Adipocyte (in vitro differentiated cells): Measurements from ENCODE around the gene TMEM8B.
A peak's percentile ranks its signal among the peaks of the same experiment; 100 is the strongest.

ENCODE experiments used
- DNase-seq: peaks from one replicate; pipeline ENCODE4 v3.0.0-alpha.2; 2015; ENCODE audit warnings: low read depth
- H3K27me3 ChIP-seq: replicated peaks from 2 replicates; pipeline ENCODE4 v1.7.0; 2013; ENCODE audit warnings: mild to moderate bottlenecking, low read length, moderate library complexity; ENCODE audit not compliant: control insufficient read depth, insufficient read depth
- H3K36me3 ChIP-seq: 2 replicates; pipeline ENCODE4 v1.7.0; 2013; ENCODE audit warnings: low read length, mild to moderate bottlenecking, moderate library complexity; ENCODE audit not compliant: control insufficient read depth, insufficient read depth, severe bottlenecking
- H3K4me1 ChIP-seq: 2 replicates; pipeline ENCODE4 v1.7.0; 2013; ENCODE audit warnings: mild to moderate bottlenecking, low read length, moderate library complexity; ENCODE audit not compliant: control insufficient read depth, insufficient read depth
- H3K4me3 ChIP-seq: 2 replicates; pipeline ENCODE4 v1.7.0; 2013; ENCODE audit warnings: mild to moderate bottlenecking, low read length, moderate library complexity
- H3K9ac ChIP-seq: 2 replicates; pipeline ENCODE4 v1.7.0; 2013; ENCODE audit warnings: mild to moderate bottlenecking, low read length, moderate library complexity
- H3K9me3 ChIP-seq: 2 replicates; pipeline ENCODE4 v1.7.0; 2013; ENCODE audit warnings: mild to moderate bottlenecking, low read length, moderate library complexity; ENCODE audit not compliant: control insufficient read depth

Gene TMEM8B, protein sequence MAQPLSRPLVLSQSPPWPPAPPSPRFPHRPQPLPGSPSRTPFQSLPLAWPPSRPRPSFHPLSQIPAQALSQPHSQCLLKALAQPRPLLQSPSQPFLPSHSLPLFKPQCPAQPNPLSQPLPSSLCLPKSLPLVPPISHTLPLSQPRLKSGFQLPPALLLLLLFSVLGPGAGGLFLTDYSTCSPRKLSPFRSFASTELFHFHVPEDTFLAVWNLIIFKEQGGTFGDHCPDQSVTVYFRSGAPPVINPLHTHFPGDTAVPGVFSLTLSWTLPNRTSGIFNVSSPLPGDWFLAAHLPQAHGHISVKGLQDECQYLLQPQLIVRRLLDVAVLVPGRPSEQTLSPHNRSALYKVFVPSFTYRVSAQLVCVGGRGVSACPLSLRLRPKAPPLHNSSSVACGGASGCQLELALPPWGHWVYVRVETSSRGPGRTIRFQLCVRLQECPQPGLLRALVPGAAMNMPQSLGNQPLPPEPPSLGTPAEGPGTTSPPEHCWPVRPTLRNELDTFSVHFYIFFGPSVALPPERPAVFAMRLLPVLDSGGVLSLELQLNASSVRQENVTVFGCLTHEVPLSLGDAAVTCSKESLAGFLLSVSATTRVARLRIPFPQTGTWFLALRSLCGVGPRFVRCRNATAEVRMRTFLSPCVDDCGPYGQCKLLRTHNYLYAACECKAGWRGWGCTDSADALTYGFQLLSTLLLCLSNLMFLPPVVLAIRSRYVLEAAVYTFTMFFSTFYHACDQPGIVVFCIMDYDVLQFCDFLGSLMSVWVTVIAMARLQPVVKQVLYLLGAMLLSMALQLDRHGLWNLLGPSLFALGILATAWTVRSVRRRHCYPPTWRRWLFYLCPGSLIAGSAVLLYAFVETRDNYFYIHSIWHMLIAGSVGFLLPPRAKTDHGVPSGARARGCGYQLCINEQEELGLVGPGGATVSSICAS

DNA sequence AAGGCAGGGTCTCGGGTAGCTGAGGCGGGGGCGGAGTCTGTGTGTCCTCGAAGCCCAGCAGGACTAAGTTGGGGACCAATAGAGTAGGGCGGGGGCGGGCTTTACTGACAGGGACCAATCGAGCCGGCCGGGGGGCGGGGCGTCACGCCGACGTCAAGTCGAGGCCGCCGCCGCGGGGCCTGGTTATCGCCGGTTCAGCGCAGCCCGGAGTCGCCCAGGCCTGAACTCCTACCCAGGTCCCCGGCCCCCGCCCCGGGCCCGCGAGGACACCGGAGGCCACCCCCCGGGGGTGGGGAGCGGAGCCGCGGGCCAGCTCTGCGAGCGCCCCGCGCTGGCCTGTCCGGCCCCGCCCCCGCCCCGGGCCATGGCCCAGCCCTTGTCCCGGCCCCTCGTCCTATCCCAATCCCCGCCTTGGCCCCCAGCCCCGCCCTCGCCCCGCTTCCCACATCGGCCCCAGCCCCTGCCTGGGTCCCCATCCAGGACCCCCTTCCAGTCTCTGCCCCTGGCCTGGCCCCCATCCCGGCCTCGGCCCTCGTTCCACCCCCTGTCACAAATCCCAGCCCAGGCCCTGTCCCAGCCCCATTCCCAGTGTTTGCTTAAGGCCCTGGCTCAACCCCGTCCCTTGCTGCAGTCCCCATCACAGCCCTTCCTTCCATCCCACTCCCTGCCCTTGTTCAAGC, at the start of gene TMEM8B:
Gene TMEM8B, plus strand, starts transcription at position 145 of the 680 bp plus-strand sequence. Its CDS starts 220 bp downstream, at position 365.
- DNase-seq, result peak; percentile 99
- H3K4me3 ChIP-seq, result peak within 1 kb of the TSS; percentile 90
- H3K36me3 ChIP-seq, result no peaks in the 10 kb centered on the region
- no peaks in the 10 kb centered on the region for H3K27me3 ChIP-seq
- peak within 1 kb of the TSS; percentile 92 for H3K9ac ChIP-seq
- H3K4me1 ChIP-seq, result peaks cover 43% of the 10 kb centered on the region
- H3K9me3 ChIP-seq, result no peaks in the 10 kb centered on the region

- Histone ChIP-seq H3K27me3 (peaks cover 16% of the 10 kb centered on the region), H3K9ac (no peak overlapping the region), H3K4me3 (no peak overlapping the region), H3K9me3 (no peaks in the 10 kb centered on the region), H3K4me1 (no peaks in the 10 kb centered on the region), H3K36me3 (no peaks in the 10 kb centered on the region)
- no peak for DNase-seq
Observed at GRCh38 chr9:35781066-35781465, 48.0 kb upstream of the TMEM8B start.

- Histone ChIP-seq H3K27me3 (peaks cover 16% of the 10 kb centered on the region), H3K4me3 (no peak overlapping the region), H3K9me3 (no peaks in the 10 kb centered on the region), H3K4me1 (no peaks in the 10 kb centered on the region), H3K9ac (no peak overlapping the region), H3K36me3 (no peaks in the 10 kb centered on the region)
- no peak for DNase-seq
Observed at GRCh38 chr9:35783418-35783817, 45.6 kb upstream of the TMEM8B start.

DNA sequence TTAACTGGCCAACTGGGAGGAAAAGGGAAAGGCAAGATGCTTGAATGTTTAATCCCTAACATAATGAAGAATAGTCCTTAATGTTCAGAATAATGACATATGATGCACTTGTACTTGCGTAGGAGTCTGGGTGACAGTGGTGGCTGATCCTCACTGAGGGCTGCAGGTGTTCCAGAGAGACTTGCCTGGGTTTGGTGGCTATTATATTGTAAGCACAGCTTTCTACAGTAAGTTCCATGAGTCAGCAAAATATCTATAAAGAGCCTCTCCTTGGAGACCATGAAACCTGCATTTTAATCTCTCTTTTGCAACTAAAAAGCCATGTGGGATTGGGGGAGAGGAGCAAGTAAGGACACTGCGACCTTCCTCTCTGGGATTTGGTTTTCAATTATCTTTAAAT, 39.5 kb upstream of the TMEM8B start:
- Histone ChIP-seq H3K4me1 (peaks cover 40% of the 10 kb centered on the region), H3K36me3 (no peaks in the 10 kb centered on the region), H3K4me3 (no peak overlapping the region), H3K27me3 (peaks cover 5% of the 10 kb centered on the region), H3K9me3 (no peaks in the 10 kb centered on the region), H3K9ac (no peak overlapping the region)
- no peak for DNase-seq

GRCh38 chr9:35790025-35790384, 39.0 kb upstream of the TMEM8B start:
- Histone ChIP-seq H3K9me3 (no peaks in the 10 kb centered on the region), H3K27me3 (peaks cover 5% of the 10 kb centered on the region), H3K4me1 (peaks cover 45% of the 10 kb centered on the region), H3K36me3 (no peaks in the 10 kb centered on the region), H3K4me3 (no peak overlapping the region), H3K9ac (peak overlapping the region; percentile 81)
- no peak for DNase-seq

GRCh38 chr9:35790385-35791296, 38.4 kb upstream of the TMEM8B start:
- peaks cover 4% of the 10 kb centered on the region for H3K27me3 ChIP-seq
- H3K9me3 ChIP-seq, result no peaks in the 10 kb centered on the region
- peak; percentile 94 for DNase-seq
- peak overlapping the region; percentile 81 for H3K9ac ChIP-seq
- H3K4me1 ChIP-seq, result peaks cover 51% of the 10 kb centered on the region
- peak overlapping the region; percentile 62 for H3K4me3 ChIP-seq
- H3K36me3 ChIP-seq, result no peaks in the 10 kb centered on the region

DNA sequence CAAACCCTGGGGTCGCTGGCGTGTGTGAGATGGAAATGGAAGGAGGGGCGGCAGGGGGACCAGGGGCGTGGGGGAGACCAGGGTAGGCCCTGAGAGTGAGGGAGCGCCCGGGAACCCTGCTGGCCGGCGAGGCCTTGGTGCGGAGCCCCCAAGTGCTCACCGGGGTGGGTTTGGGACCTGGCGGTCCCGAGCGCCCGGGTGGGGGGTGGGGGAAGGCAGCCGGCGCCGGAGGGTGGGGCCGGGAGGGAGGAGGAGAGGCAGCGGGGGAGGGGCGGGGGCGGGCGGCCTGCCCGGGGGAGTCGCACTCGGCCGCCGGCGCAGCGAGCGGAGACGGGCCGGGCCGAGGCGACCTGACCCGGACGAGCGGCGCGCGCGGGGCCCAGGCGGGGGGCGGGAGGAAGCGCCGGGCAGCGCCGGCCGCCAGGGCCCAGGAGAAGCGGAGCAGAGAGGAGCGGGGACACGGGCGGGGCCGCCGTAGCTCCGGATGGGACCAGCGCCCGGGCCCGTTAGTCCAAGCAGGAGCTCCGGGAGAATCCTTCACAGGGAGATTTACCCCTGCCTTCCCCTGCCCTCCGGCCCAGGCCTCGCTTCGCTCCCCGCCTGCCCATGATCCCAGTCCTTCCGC, 37.6 kb upstream of the TMEM8B start, which contains the start of gene NPR2:
Gene NPR2, plus strand, starts transcription at position 295 of the 625 bp plus-strand sequence. CDS start 818 bp downstream, outside the sequence.
- Histone ChIP-seq H3K36me3 (no peaks in the 10 kb centered on the region), H3K9ac (peak within 1 kb of the TSS; percentile 91), H3K9me3 (no peaks in the 10 kb centered on the region), H3K27me3 (no peaks in the 10 kb centered on the region), H3K4me1 (peaks cover 55% of the 10 kb centered on the region), H3K4me3 (peak within 1 kb of the TSS; percentile 81)
- peak; percentile 86 for DNase-seq

DNA sequence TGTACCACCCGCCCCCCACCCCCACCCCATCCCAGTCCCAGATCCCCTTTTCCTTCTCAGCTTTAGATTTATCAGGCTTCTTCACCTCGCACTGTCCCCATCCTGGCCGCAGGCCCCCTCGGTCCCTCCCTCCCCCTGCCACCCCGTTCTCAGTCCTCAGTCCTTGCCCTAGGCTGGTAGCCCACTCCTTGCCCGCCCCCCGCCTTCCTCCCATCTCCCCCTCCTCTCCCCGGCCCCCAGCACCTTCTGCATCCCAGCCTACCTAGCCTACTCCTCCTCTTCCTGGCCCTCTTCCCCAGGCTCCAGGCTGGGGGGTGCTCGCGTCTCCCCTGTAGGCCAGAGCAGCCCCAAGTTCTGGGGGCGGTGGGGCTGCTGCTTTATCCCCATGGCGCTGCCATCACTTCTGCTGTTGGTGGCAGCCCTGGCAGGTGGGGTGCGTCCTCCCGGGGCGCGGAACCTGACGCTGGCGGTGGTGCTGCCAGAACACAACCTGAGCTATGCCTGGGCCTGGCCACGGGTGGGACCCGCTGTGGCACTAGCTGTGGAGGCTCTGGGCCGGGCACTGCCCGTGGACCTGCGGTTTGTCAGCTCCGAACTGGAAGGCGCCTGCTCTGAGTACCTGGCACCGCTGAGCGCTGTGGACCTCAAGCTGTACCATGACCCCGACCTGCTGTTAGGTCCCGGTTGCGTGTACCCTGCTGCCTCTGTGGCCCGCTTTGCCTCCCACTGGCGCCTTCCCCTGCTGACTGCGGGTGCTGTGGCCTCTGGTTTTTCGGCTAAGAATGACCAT, 36.8 kb upstream of the TMEM8B start:
- H3K27me3 ChIP-seq, result no peaks in the 10 kb centered on the region
- H3K36me3 ChIP-seq, result no peaks in the 10 kb centered on the region
- peak overlapping the region; percentile 81 for H3K4me3 ChIP-seq
- DNase-seq, result no peak
- H3K9me3 ChIP-seq, result no peaks in the 10 kb centered on the region
- peak overlapping the region; percentile 91 for H3K9ac ChIP-seq
- peaks cover 55% of the 10 kb centered on the region for H3K4me1 ChIP-seq

DNA sequence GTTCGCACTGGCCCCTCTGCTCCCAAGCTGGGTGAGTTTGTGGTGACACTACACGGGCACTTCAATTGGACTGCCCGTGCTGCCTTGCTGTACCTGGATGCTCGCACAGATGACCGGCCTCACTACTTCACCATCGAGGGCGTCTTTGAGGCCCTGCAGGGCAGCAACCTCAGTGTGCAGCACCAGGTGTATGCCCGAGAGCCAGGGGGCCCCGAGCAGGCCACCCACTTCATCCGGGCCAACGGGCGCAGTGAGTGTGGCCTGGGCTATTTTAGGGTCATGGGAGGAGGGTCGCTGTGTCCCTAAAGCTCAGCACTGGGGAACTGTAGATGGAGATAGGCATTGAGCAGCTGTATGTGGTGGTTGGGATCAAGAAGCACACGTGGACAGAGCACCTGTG, 36.2 kb upstream of the TMEM8B start:
- Histone ChIP-seq H3K9me3 (no peaks in the 10 kb centered on the region), H3K27me3 (no peaks in the 10 kb centered on the region), H3K36me3 (no peaks in the 10 kb centered on the region), H3K4me3 (peak overlapping the region; percentile 75), H3K4me1 (peaks cover 55% of the 10 kb centered on the region), H3K9ac (peak overlapping the region; percentile 52)
- no peak for DNase-seq
